Measurements from ENCODE around the gene LRTM2.

Gene LRTM2

DNA sequence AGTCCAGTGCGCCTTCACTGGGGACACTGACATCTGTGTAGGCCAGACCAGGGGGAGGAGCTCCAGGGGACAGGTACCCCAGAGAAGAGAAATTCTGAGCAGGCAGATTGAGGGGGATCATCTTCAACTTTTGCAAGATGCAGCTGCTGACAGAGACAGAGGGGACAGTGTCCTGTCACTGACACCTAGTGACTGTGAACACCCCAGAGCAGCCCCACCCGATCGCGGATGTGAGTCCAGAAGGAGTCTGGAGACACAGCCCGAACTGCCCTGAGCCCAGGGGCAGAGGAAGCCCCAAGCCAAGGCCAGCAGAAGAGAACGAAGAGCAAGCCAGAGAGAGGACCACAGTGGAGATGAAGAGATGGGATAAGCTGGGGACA lies 21.7 kb upstream of the LRTM2 start:
- DNase-seq = no peak

DNA sequence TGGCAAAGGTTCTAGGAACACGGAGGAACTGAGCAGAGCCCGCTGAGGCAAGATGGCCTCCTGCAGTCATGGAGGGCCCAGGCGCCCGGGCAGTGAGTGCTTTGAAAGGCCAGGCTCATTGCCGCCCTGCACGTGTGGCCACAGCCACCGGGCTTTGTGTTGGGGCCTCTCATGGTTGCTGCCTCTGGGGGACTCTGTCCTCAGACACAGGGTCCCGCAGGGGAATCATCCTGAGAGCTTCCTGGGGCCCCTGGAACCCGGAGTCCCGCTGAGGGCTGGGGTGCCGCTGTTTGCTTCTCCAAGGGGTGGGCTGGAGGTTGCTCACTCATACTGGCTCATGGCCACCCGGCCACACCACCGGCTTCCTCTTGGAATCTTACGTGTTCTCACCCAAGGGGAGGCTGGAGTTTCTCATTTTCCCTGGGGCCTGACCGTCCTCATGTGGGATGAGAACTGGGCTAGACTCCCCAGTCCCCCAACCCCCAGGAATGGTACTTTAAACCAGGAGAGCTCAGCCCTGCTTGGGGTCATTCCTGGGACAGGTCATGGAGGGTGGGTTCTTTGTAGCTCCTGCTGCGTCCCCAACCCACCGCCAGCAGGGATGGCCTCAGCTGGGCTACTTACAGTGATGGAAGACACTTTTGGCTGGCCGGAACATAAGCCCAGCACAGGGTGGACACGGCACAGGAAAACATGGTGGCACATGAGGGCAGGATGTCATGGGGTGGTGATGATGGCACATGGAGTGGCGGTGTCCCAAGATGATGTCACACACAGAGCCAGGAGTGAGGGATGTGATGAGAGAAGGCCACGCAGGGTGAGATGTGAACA lies 21.1 kb upstream of the LRTM2 start:
- DNase-seq = peak; percentile 54

GRCh38 chr12:1799882-1800400 lies 20.4 kb upstream of the LRTM2 start:
- no peak for DNase-seq

DNA sequence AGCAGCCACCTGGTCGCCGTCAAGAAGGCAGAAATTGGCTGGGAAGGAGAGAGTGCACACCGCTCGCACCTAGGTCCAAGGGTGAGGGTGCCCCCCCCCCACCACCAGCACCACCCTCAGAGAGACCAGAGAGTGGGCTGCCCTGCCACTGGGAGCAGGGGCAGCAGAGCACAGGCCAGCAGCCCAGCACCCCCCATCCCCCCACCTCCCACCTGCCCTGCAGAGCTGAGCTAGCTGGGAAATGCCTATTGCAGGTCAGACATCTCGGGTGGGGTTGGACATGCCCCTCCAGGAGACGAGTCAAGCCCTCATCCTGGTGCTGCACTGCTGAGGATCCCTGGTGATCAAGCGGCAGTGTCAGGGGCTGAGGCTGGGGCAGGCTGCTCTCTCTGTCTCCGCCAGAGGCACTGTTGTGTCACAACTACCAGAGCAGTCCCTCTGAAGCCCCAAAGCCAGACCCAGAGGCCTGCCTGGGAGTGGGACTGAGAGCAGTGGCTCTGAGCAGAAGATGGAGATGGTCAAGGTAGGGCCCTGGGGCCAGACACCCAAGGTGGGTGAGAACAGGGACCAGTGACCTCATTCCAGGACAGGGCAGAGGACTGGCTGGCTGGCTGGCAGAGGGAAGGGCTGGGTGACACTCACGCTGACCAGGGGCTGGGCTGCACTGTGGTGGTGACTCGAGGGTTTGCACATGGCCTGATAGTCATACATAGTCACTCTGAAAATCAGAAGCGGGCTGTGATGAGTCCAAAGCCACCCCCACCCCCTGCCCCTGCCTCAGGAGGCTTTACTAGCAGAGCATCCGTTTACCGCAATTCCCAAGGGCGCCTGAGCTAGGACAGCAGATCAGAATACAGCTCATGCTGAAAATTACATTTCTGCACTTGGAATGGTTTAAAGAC lies 19.7 kb upstream of the LRTM2 start:
- DNase-seq = peak; percentile 73

GRCh38 chr12:1801303-1801975 lies 18.9 kb upstream of the LRTM2 start:
- DNase-seq = no peak

DNA sequence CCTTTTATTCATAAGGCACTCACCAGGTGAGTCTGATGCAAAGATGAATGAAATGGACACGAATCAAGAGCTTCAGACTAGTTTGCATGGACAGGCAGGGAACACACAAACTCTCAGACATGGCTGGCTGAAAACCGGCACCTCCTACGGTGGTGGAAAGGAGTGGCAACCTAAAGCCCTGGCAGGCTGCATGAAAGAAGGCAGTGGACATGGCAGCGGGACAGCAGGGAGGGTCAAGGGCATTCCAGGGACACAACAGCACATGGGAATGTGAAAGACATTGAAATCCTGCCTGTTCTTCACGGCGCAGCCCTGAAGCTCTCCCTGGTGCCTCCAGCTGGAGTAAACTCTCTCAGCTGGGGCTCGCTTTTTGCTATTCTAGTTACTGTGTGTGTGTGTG lies 16.6 kb upstream of the LRTM2 start:
- DNase-seq = no peak

DNA sequence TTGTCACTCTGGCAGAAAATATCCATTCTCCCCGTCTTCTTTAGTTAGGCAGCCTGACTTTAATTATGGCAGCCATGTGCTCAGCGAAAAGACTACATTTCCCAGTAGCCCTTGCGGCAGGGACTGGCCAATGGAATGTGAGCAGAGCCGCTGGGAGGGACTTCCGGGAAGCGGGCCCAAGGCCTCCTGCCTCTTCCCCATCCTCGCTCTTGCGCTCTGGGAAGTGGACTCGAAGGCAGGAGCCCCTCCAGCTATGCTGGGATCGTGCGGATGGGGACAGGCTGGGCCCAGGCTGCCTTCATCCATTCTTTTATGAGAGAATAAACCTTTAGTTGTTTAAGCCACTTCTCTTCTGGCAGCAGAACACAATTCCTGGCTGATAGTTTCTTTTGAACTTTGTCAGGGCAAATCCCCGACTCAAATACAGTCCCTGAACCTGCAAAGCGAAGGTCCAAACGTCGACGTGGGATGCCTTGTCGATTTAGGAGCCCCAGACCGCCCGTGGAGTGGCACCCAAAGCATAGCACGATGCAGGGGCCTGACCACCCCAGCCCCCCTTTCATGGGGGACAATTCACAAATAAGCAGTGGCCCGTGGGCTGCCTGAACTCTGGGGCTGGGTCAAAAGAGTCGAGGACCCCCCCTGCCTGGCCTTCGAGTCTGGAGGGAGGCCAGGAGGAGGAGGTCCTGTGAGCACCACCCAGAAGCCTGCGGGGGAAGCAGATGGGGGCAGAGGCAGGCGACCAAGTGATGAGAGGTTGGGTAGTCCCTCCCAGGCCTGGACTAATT lies 15.6 kb upstream of the LRTM2 start:
- peak; percentile 98 for DNase-seq

GRCh38 chr12:1805441-1806081 lies 14.8 kb upstream of the LRTM2 start:
- DNase-seq = no peak

DNA sequence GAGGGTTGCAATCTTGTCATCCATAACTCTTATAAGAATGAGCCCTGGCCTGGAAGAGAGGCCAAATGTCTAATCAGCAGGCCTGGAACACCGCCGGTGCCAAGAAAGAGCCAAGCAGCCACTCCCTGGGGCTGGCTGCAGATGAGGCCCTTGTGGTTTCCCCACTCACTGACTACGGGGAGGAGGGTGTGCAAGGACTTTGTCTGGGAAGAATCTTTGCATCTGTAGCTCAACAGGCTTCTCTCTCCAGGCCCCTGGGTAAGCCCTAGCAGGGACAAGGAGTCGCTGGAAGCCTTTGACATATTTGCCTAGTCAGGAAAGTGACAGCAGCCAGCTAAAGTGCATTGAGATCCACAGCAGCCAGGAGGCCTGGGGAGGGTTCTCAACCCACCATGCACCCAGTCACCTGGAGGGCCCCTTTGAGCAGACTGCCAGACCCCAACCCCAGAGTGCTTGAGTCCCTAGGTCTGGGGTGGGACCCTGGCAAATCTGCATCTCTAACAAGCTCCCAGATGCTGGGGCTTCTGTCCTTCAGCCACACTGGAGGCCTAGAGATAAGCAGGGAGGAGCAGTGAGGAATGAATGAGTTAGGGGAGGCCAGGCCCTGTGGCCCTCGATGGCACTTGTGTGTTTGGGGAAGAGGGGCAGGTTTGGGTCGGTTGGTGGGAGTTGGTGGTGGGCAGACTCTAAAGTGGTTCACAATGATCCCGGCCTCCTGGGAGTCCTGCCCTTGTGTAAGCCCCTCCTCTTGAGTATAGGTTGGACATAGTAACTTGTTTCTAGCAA lies 13.9 kb upstream of the LRTM2 start:
- DNase-seq = no peak

- no peak for DNase-seq
These were observed 13.1 kb upstream of the LRTM2 start for GRCh38 chr12:1807087-1807860.

- DNase-seq = no peak
These were observed 12.1 kb upstream of the LRTM2 start for GRCh38 chr12:1808036-1808797.

DNA sequence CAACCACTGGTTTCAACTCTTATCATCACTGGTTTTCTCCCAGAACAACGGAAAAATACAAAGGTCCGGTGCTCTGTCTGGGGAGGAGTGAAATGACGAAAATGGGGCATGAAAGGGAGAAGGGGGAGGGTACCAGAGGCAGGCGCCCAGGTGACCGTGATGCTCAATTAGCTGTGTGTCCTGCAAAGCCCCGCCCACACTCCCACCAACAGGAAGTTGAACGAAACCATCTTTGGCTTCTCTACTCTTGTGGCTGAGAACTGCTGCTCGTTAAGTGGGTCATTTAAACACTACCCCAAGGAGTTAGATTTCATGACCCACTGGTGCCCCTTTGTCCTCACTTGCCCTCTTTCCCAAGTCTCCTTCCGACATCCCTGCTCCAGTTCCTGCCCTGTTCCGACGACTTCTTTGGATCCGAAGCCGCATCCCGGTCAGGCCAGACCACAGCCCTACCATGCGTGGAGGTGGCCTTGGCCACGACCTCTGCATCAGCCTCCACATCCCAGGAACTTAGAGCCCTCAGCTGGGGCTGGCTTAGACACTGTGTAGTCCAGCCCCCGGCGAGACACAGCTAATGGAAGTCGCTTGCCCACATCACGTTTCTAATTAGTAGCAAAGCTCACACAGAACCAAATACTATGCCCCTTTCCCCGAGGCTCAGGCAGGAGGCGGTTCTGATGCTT lies 11.4 kb upstream of the LRTM2 start:
- DNase-seq = no peak

DNA sequence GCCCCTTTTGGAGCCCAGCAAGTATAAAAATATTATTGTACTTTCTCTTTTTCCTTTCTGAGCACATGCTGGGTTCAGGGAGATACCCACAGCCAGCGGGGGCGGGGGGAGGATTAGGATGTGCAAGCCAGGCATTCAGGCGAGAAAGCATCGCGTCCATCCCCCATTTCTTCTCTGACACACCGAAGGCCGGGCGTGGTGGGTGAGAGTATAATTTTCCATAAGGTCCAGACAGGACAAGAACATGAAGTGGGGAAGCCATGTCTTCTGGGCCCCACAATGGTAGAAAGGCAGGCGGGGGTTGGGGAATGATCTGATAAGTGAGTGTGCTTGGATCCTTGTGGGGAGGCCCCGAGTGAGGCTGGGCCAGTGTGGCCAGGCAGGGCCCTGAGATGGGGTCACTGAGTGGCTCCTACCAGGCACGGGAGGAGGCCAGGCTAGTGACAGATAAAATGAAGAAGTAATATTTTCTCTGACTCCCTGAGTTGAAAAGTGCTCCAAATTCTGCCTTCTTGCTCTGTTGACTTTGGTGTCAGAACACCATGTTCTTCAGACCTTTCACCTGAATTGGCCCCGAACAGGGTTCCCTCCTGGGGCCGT lies 10.7 kb upstream of the LRTM2 start:
- no peak for DNase-seq

GRCh38 chr12:1810201-1810930 lies 10.0 kb upstream of the LRTM2 start:
- DNase-seq = no peak

- no peak for DNase-seq
These were observed 9.5 kb upstream of the LRTM2 start for GRCh38 chr12:1810931-1811280.

GRCh38 chr12:1811281-1811947 lies 9.0 kb upstream of the LRTM2 start:
- DNase-seq = no peak

GRCh38 chr12:1811948-1812291 lies 8.4 kb upstream of the LRTM2 start:
- DNase-seq = no peak
